Brain microvascular endothelial cell (primary cell): ENCODE results near the gene METAP1.
A peak's percentile ranks its signal among the peaks of the same experiment; 100 is the strongest.
"Not testable (repeated sequence)": the region's sequence is repeated elsewhere in the genome, so short reads cannot be mapped to it uniquely, and the experiment has no call there.

Experiments
- DNase-seq: peaks from one replicate; pipeline ENCODE4 v3.0.0-alpha.2; 2020
- H3K27ac ChIP-seq: fragments of 250-450 bp; sonication (Bioruptor Pico); 2 replicates; pipeline ENCODE4 v1.5.1; 2020; ENCODE audit warnings: mild to moderate bottlenecking, moderate library complexity
- H3K27me3 ChIP-seq: fragments of 250-450 bp; sonication (Bioruptor Pico); replicated peaks from 2 replicates; pipeline ENCODE4 v1.5.1; 2020; ENCODE audit warnings: mild to moderate bottlenecking
- H3K36me3 ChIP-seq: fragments of 250-450 bp; sonication (Bioruptor Pico); replicated peaks from 2 replicates; pipeline ENCODE4 v1.5.1; 2020; ENCODE audit warnings: mild to moderate bottlenecking
- H3K4me3 ChIP-seq: 2 replicates; pipeline ENCODE4 v1.5.1; 2011; ENCODE audit warnings: low read depth, mild to moderate bottlenecking, control low read depth, low read length, moderate library complexity
- CTCF ChIP-seq: IDR thresholded peaks from 2 replicates; pipeline ENCODE4 v1.5.1; 2011; ENCODE audit warnings: low read depth, mild to moderate bottlenecking, moderate library complexity, low read length, control low read depth, inconsistent platforms; ENCODE audit errors: missing control alignments
- in situ Hi-C: cut with HindIII; loops from 2 replicates; pipeline ENCODE4 v1.10.0; 2017; ENCODE audit warnings: low sequenced_read_pairs, low pct_ligation_motif_present

METAP1 gene

GRCh38 chr4:99088481-99089365, 93.2 kb downstream of the METAP1 start, which contains the start of gene ADH5:
TSS of gene ADH5 (minus strand) at chr4:99088788. CDS start at chr4:99088700, 88 bp downstream.
- no peak for TF ChIP-seq CTCF
- peaks cover 11% of the 10 kb centered on the region for H3K36me3 ChIP-seq
- peak within 1 kb of the TSS; percentile 75 for H3K27ac ChIP-seq
- in situ Hi-C loops, result no loop called here
- DNase-seq, result peak; percentile 74
- H3K27me3 ChIP-seq, result no peaks in the 10 kb centered on the region
- peak within 1 kb of the TSS; percentile 87 for H3K4me3 ChIP-seq

GRCh38 chr4:99090481-99091215, 95.1 kb downstream of the METAP1 start:
- no peak for TF ChIP-seq CTCF
- in situ Hi-C loops, result no loop called here
- Histone ChIP-seq H3K36me3 (no peaks in the 10 kb centered on the region), H3K27me3 (no peaks in the 10 kb centered on the region), H3K27ac (no peak overlapping the region), H3K4me3 (no peak overlapping the region)
- no peak for DNase-seq

- no peak for DNase-seq
- in situ Hi-C loops, result no loop called here
- TF ChIP-seq CTCF, result no peak
- H3K4me3 ChIP-seq, result no peak overlapping the region
- H3K27ac ChIP-seq, result no peak overlapping the region
- no peaks in the 10 kb centered on the region for H3K27me3 ChIP-seq
- no peaks in the 10 kb centered on the region for H3K36me3 ChIP-seq
Measured at GRCh38 chr4:99091216-99091575, 95.7 kb downstream of the METAP1 start.

GRCh38 chr4:99091841-99092240, 96.3 kb downstream of the METAP1 start:
- in situ Hi-C loops, H3K36me3 ChIP-seq, H3K4me3 ChIP-seq, DNase-seq, H3K27me3 ChIP-seq, H3K27ac ChIP-seq: not testable (repeated sequence)

- Histone ChIP-seq H3K36me3 (no peaks in the 10 kb centered on the region), H3K27me3 (no peaks in the 10 kb centered on the region), H3K27ac (no peak overlapping the region), H3K4me3 (no peak overlapping the region)
- in situ Hi-C loops, result no loop called here
- TF ChIP-seq CTCF, result no peak
- no peak for DNase-seq
Measured at GRCh38 chr4:99099311-99099710, 103.8 kb downstream of the METAP1 start.

GRCh38 chr4:99099814-99100213, 104.3 kb downstream of the METAP1 start:
- in situ Hi-C loops, H3K36me3 ChIP-seq, DNase-seq, H3K4me3 ChIP-seq, H3K27me3 ChIP-seq, H3K27ac ChIP-seq: not testable (repeated sequence)
